ENCODE data around the gene C13orf42. TPM values are rescaled to one million over a fixed set of nuclear protein-coding genes. Genes with fewer than 3 reads are reported as not detected.

C13orf42 gene
- total RNA-seq, 4 donors from 2014 or later, result not detected

DNA sequence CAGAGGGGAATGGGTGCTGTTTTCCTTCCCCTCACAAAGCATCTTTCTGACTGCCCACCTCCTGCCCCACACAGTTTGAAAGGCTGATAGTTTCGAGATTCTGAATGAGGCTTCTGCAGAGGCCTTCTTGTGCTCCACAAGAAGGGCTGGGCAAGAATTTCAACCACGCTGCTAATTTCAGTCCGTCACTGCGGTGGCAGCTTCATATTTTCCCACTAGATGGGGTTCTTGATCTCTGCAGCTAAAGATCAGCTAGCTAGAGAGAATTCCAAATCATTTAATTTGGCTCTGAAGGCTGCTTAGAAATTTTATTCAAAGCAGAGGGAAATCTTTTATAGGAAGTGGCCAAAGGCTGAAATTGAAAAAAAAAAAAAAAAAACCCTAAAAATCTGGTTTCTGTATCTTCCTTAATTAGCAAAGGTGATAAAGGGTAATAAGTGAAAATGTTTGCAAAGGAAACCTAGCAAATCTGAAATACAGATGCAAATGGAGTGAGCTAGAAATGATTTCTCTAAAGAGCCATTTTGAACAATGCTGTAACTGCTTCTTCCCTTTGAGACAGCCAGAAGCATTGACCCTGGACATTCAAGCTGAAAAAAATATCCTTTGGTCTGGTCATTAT lies 38.0 kb upstream of the C13orf42 start:
- Histone ChIP-seq H3K4me3 (no peak overlapping the region), H3K27ac (no peak overlapping the region), H3K4me1 (no peaks in the 10 kb centered on the region), H3K27me3 (peaks cover 7% of the 10 kb centered on the region), H3K36me3 (no peaks in the 10 kb centered on the region), H3K9me3 (no peaks in the 10 kb centered on the region)
- no peak for DNase-seq (ENCODE audit: low spot score in 2 of 2)
- TF ChIP-seq, protein P1, sequence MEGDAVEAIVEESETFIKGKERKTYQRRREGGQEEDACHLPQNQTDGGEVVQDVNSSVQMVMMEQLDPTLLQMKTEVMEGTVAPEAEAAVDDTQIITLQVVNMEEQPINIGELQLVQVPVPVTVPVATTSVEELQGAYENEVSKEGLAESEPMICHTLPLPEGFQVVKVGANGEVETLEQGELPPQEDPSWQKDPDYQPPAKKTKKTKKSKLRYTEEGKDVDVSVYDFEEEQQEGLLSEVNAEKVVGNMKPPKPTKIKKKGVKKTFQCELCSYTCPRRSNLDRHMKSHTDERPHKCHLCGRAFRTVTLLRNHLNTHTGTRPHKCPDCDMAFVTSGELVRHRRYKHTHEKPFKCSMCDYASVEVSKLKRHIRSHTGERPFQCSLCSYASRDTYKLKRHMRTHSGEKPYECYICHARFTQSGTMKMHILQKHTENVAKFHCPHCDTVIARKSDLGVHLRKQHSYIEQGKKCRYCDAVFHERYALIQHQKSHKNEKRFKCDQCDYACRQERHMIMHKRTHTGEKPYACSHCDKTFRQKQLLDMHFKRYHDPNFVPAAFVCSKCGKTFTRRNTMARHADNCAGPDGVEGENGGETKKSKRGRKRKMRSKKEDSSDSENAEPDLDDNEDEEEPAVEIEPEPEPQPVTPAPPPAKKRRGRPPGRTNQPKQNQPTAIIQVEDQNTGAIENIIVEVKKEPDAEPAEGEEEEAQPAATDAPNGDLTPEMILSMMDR (IDR thresholded peaks at IDR 0.05), result peak; percentile 7 to 34
- TF ChIP-seq POLR2A (IDR thresholded peaks at IDR 0.05), result no peak
- TF ChIP-seq POLR2AphosphoS5 (IDR thresholded peaks at IDR 0.05), result no peak
- TF ChIP-seq EP300 (IDR thresholded peaks at IDR 0.05), result no peak
- WGBS, result 5% methylated on average over 4 of the region's 4 CpGs

DNA sequence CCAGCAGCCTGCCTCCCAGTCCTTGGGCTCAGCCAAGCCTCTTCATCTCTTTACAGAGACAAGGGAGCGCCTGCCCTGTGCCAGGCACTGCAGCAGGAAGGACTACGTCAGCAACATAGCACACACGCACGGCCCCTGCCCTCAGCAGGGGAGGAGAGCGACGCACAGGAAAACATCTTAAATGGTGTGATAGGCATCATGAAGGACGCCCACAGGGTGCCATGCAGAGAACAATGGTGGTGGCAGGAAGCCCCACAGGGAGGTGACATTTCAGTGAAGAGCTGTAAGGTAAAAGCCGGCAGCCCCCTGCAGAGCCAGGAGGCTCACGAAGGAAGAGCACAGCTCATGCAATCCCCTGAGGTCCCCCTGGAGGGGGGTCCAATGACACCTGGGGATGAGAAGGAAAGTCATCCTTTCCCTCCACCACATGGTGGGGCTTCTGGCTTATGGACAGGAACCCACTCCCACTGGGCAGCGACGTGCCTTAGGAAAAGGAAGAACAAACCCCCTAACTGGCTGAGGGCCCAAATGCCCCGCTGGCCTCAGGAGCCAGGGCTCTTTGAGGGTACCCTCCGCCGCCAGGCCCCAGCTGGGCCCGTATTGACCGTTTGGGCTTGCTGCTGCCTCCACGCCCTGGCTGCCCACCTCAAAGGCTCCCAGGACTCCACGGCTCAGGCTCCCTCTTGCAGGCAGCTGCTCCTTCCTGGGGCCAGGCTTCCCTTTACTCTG lies 37.3 kb upstream of the C13orf42 start:
- Histone ChIP-seq H3K36me3 (no peaks in the 10 kb centered on the region), H3K4me3 (no peak overlapping the region), H3K27ac (no peak overlapping the region), H3K4me1 (no peaks in the 10 kb centered on the region), H3K27me3 (peaks cover 7% of the 10 kb centered on the region), H3K9me3 (no peaks in the 10 kb centered on the region)
- no peak for DNase-seq (ENCODE audit: low spot score in 2 of 2)
- no peak for TF ChIP-seq EP300 (IDR thresholded peaks at IDR 0.05)
- TF ChIP-seq, protein P1 (IDR thresholded peaks at IDR 0.05), result no peak
- no peak for TF ChIP-seq POLR2AphosphoS5 (IDR thresholded peaks at IDR 0.05)
- TF ChIP-seq POLR2A (IDR thresholded peaks at IDR 0.05), result no peak
- 64% methylated on average over 13 of the region's 18 CpGs for WGBS

DNA sequence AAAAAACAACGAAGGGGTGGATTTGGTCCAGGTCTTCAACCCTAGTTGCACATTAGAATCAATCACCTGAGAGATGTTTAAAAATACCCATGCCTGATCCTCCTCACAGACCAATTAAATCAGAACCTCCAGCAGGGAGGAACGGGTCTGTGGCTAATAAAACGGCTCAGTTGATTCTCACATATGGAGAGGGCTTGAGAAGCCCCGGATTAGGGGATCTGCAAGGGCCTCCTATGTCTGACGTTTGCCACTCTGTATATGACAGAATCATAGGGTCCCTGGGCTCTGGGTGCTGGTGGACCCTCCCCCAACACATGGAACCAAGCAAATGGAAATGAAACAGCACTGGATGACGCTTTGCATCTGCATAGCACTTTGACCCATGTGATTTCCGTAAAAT lies 36.7 kb upstream of the C13orf42 start:
- Histone ChIP-seq H3K27me3 (peaks cover 7% of the 10 kb centered on the region), H3K27ac (no peak overlapping the region), H3K36me3 (no peaks in the 10 kb centered on the region), H3K4me3 (no peak overlapping the region), H3K4me1 (no peaks in the 10 kb centered on the region), H3K9me3 (no peaks in the 10 kb centered on the region)
- WGBS, result 70% methylated on average over 6 of the region's 7 CpGs
- no peak for DNase-seq (ENCODE audit: low spot score in 2 of 2)
- no peak for TF ChIP-seq POLR2A (IDR thresholded peaks at IDR 0.05)
- TF ChIP-seq, protein P1 (IDR thresholded peaks at IDR 0.05), result no peak
- no peak for TF ChIP-seq EP300 (IDR thresholded peaks at IDR 0.05)
- no peak for TF ChIP-seq POLR2AphosphoS5 (IDR thresholded peaks at IDR 0.05)

DNA sequence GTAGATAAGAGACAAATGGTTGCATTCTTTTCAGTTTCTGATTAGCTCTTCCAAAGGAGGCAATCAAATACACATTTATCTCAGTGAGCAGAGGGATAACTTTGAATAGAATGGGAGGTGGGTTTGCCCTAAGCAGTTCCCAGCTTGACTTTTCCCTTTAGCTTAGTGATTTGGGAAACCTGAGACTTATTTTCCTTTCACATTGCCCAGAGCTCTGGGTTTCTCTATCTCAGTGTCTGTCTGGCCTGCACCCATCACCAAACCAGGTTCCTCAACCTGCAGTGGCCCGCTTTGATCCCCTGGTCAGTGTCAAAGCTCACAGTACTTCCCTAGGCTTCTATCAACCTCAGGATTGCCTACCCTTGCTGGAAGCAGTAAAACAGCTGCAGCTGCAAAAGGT lies 35.6 kb upstream of the C13orf42 start:
- WGBS, result 86% methylated on average over 1 of the region's 1 CpG
- TF ChIP-seq POLR2A (IDR thresholded peaks at IDR 0.05), result no peak
- TF ChIP-seq, protein P1 (IDR thresholded peaks at IDR 0.05), result no peak
- no peak for TF ChIP-seq EP300 (IDR thresholded peaks at IDR 0.05)
- no peak for TF ChIP-seq POLR2AphosphoS5 (IDR thresholded peaks at IDR 0.05)
- Histone ChIP-seq H3K36me3 (no peaks in the 10 kb centered on the region), H3K4me3 (no peak overlapping the region), H3K9me3 (no peaks in the 10 kb centered on the region), H3K4me1 (no peaks in the 10 kb centered on the region), H3K27ac (no peak overlapping the region), H3K27me3 (peaks cover 6% of the 10 kb centered on the region)
- DNase-seq (ENCODE audit: low spot score in 2 of 2), result no peak

DNA sequence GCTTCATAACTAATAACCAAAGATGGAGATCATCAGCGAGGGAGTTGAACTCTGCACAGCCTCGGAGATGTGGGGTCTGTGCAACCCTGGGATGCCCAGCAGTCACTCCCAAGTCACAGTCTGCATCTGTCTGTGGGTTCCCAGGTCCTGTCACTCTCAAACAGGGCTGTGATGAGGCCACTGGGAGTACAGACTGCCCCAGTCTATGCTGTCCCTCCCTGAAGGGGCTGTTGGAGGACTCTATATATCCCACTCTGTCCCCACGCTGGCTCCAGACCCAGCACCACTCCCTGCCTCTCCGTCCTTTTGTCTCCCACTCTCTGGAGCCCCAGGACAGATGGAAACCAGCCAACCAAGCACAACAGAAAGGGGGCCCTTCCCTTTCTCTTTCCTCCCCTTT lies 26.2 kb upstream of the C13orf42 start:
- Histone ChIP-seq H3K27me3 (no peaks in the 10 kb centered on the region), H3K36me3 (no peaks in the 10 kb centered on the region), H3K4me3 (no peak overlapping the region), H3K4me1 (no peaks in the 10 kb centered on the region), H3K27ac (no peak overlapping the region), H3K9me3 (no peaks in the 10 kb centered on the region)
- 63% methylated on average over 4 of the region's 4 CpGs for WGBS
- TF ChIP-seq EP300 (IDR thresholded peaks at IDR 0.05) (no peak), POLR2AphosphoS5 (IDR thresholded peaks at IDR 0.05) (no peak), POLR2A (IDR thresholded peaks at IDR 0.05) (no peak)
- TF ChIP-seq, protein P1 (IDR thresholded peaks at IDR 0.05), result no peak
- DNase-seq (ENCODE audit: low spot score in 2 of 2), result no peak

Data from suprapubic skin (tissue), 4 donors.